ENCODE data around the gene DHRS12.
A peak's percentile ranks its signal among the peaks of the same experiment; 100 is the strongest.

The DHRS12 gene

GRCh38 chr13:51784097-51784496, 19.9 kb downstream of the DHRS12 start:
- H3K4me3 ChIP-seq (ENCODE audit: control insufficient read depth, low read depth, low read length) = no peak overlapping the region
- TF ChIP-seq CTCF (IDR thresholded peaks at IDR 0.05; ENCODE audit: control insufficient read depth, insufficient read depth, low read depth, low read length, missing control alignments) = no peak
- DNase-seq (ENCODE audit: low read depth) = no peak

GRCh38 chr13:51783428-51784094, 20.4 kb downstream of the DHRS12 start:
- no peak for DNase-seq (ENCODE audit: low read depth)
- TF ChIP-seq CTCF (IDR thresholded peaks at IDR 0.05; ENCODE audit: control insufficient read depth, insufficient read depth, low read depth, low read length, missing control alignments) = no peak
- no peak overlapping the region for H3K4me3 ChIP-seq (ENCODE audit: control insufficient read depth, low read depth, low read length)

- DNase-seq (ENCODE audit: low read depth) = no peak
- no peak overlapping the region for H3K4me3 ChIP-seq (ENCODE audit: control insufficient read depth, low read depth, low read length)
- TF ChIP-seq CTCF (IDR thresholded peaks at IDR 0.05; ENCODE audit: control insufficient read depth, insufficient read depth, low read depth, low read length, missing control alignments) = no peak
Observed at GRCh38 chr13:51782026-51782710, 21.8 kb downstream of the DHRS12 start.

DNA sequence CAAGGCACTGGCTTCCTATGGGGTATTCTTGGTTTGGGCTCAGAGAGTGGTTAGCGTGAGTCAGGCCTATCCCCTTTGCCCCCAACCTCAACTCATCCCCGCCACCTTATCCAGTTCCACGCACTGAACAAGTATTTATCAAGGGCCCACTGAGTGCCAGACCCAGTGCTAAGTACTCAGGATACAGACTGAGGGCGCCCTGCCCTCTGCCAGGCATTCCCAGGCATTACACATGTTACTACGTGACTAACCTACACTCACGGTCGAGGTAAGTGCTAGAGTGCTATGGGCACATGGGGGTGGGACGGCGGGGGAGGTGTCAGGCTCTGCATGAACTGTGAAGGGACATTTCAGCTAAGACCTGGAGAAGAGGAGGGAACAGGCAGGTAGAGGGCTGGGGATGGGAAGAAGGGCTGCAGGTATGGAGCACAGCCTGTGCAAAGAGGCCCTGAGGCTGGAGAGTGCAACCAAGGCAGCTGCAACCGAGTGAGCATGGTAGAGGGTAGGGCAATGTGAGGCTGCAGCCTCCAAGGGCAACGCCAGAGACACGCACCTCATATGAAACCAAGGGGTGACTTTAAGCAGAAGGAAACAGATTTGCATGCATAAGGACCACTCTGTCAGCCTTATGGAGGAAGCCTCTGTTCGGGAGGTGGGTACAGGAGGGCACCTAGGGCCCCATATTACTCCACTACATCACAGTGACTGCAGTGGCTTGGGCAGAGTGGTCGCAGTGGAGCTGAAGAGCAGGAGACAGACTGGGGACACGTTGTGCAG, 22.5 kb downstream of the DHRS12 start:
- TF ChIP-seq CTCF (IDR thresholded peaks at IDR 0.05; ENCODE audit: control insufficient read depth, insufficient read depth, low read depth, low read length, missing control alignments) = peak; percentile 39
- DNase-seq (ENCODE audit: low read depth) = no peak
- no peak overlapping the region for H3K4me3 ChIP-seq (ENCODE audit: control insufficient read depth, low read depth, low read length)

DNA sequence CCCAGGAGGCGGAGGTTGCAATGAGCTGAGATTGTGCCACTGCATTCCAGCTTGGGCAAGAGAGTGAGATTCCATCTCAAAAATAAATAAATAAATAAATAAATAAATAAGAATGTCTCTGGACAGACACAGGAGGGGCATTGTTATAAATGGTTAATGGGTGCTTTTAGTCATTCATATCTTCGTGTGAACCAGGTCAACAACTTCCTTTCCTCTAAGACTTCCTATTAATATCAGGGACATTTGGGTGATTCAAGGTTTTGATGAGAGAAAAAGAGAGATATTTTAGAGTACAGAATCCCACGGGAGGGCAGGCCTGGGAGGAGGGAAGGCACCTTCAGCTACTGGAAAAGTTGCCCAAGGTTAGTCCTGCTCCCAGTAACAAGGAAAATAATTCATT, 23.9 kb downstream of the DHRS12 start:
- no peak overlapping the region for H3K4me3 ChIP-seq (ENCODE audit: control insufficient read depth, low read depth, low read length)
- DNase-seq (ENCODE audit: low read depth) = no peak
- no peak for TF ChIP-seq CTCF (IDR thresholded peaks at IDR 0.05; ENCODE audit: control insufficient read depth, insufficient read depth, low read depth, low read length, missing control alignments)

DNA sequence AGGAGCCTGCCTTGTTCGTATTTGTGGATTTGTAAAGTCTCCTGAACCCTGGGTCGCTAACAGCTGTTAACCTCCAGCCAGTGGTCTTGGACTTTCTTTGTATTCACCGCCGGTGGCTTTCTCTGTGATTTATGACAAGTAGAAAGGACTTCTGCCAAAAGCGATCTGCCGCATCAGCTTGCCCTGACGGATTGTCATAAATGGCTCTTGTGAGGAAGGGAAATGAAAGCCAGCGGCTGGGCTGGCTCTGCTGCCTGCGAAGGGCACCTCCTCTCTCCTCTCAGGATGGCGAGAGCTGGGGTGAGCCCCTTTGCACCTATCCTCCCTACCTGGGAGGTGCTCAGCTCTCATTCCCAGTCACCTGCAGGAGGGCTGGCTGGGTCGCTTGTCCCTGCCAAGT, 25.6 kb downstream of the DHRS12 start:
- no peak for TF ChIP-seq CTCF (IDR thresholded peaks at IDR 0.05; ENCODE audit: control insufficient read depth, insufficient read depth, low read depth, low read length, missing control alignments)
- H3K4me3 ChIP-seq (ENCODE audit: control insufficient read depth, low read depth, low read length) = no peak overlapping the region
- DNase-seq (ENCODE audit: low read depth) = no peak
